Measurements from ENCODE around the gene NOS3. TPM values are rescaled to one million over a fixed set of nuclear protein-coding genes. Genes with fewer than 3 reads are reported as not detected.

The NOS3 gene
- total RNA-seq, 1 experiment from 2014 or later: 0.71 TPM

GRCh38 chr7:150976529-150977381, 14.1 kb upstream of the NOS3 start:
- H3K27ac Mint-ChIP-seq (ENCODE audit: unreplicated experiment): no peak overlapping the region
- peaks cover 8% of the 10 kb centered on the region for H3K4me1 Mint-ChIP-seq (ENCODE audit: low read depth, unreplicated experiment)
- no peak for DNase-seq
- no TSS peak for BruUV-seq (replicated peaks)
- peaks cover 10% of the 10 kb centered on the region for H3K36me3 Mint-ChIP-seq (ENCODE audit: insufficient read depth, unreplicated experiment)
- TF ChIP-seq, protein P1, sequence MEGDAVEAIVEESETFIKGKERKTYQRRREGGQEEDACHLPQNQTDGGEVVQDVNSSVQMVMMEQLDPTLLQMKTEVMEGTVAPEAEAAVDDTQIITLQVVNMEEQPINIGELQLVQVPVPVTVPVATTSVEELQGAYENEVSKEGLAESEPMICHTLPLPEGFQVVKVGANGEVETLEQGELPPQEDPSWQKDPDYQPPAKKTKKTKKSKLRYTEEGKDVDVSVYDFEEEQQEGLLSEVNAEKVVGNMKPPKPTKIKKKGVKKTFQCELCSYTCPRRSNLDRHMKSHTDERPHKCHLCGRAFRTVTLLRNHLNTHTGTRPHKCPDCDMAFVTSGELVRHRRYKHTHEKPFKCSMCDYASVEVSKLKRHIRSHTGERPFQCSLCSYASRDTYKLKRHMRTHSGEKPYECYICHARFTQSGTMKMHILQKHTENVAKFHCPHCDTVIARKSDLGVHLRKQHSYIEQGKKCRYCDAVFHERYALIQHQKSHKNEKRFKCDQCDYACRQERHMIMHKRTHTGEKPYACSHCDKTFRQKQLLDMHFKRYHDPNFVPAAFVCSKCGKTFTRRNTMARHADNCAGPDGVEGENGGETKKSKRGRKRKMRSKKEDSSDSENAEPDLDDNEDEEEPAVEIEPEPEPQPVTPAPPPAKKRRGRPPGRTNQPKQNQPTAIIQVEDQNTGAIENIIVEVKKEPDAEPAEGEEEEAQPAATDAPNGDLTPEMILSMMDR (IDR thresholded peaks at IDR 0.05; ENCODE audit: unreplicated experiment): no peak
- peak overlapping the region; percentile 61 for H3K4me3 Mint-ChIP-seq (ENCODE audit: low read depth, unreplicated experiment)
- H3K9me3 Mint-ChIP-seq (ENCODE audit: low read depth, unreplicated experiment): no peaks in the 10 kb centered on the region
- peaks cover 76% of the 10 kb centered on the region for H3K27me3 Mint-ChIP-seq (ENCODE audit: unreplicated experiment)
- CTCF ChIA-PET: interaction anchor here (0.6 kb wide), 1 partner anchor 10 kb away, joined by 4 read pairs; no protein-coding TSS in a partner anchor
- intact Hi-C loops (cut with micrococcal nuclease; ENCODE audit: unreplicated experiment): no loop called here

DNA sequence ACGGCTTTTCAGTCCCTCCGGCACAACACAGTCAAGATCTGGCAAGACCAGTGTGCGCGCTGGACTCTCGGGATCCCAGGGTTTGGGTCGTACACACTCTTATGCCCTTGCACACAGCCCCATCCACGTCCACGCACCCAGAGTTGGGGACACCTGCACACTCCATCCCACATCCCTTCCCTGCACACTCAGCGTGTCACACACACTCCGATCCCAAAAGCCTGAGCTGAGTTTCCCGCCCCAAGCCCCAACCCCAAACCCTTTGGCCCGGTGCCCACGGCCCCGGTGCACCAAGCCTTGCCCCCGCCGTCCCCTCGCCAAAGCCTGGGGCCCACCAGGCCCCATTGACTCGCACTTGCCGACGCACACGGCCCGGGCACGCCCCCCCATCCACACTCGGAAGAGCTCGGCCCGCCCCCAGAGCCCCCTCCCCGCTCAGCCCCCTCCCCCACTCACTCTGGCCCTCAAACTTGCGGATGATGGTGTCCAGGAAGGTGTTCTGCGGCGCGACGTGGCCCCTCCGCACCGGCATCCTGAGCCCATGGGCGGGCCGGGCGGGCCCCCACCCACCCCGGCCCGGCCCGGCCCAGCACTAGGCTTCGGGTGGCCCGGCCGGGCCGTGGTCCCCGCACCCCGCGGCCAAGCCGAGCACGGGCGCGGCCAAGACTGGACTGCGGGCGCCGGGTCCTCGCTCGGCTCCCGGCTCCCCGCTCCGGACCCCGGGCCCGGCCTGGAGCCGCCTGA, 13.3 kb upstream of the NOS3 start:
- no TSS peak for BruUV-seq (replicated peaks)
- DNase-seq: no peak
- no peak overlapping the region for H3K27ac Mint-ChIP-seq (ENCODE audit: unreplicated experiment)
- peaks cover 10% of the 10 kb centered on the region for H3K36me3 Mint-ChIP-seq (ENCODE audit: insufficient read depth, unreplicated experiment)
- H3K4me1 Mint-ChIP-seq (ENCODE audit: low read depth, unreplicated experiment): peaks cover 8% of the 10 kb centered on the region
- peaks cover 76% of the 10 kb centered on the region for H3K27me3 Mint-ChIP-seq (ENCODE audit: unreplicated experiment)
- peak overlapping the region; percentile 61 for H3K4me3 Mint-ChIP-seq (ENCODE audit: low read depth, unreplicated experiment)
- intact Hi-C loops (cut with micrococcal nuclease; ENCODE audit: unreplicated experiment): no loop called here
- H3K9me3 Mint-ChIP-seq (ENCODE audit: low read depth, unreplicated experiment): no peaks in the 10 kb centered on the region
- TF ChIP-seq, protein P1 (IDR thresholded peaks at IDR 0.05; ENCODE audit: unreplicated experiment): no peak
- CTCF ChIA-PET: no interaction called here

- no TSS peak for BruUV-seq (replicated peaks)
- Mint-ChIP-seq H3K27ac (ENCODE audit: unreplicated experiment) (peak within 1 kb of the TSS; percentile 18), H3K9me3 (ENCODE audit: low read depth, unreplicated experiment) (no peaks in the 10 kb centered on the region), H3K27me3 (ENCODE audit: unreplicated experiment) (peaks cover 76% of the 10 kb centered on the region), H3K36me3 (ENCODE audit: insufficient read depth, unreplicated experiment) (peaks cover 10% of the 10 kb centered on the region), H3K4me3 (ENCODE audit: low read depth, unreplicated experiment) (peak within 1 kb of the TSS; percentile 61), H3K4me1 (ENCODE audit: low read depth, unreplicated experiment) (peaks cover 8% of the 10 kb centered on the region)
- DNase-seq: no peak
- TF ChIP-seq, protein P1 (IDR thresholded peaks at IDR 0.05; ENCODE audit: unreplicated experiment): no peak
- CTCF ChIA-PET: interaction anchor here (0.6 kb wide), 2 partner anchors 107 to 547 kb away, joined by 3 read pairs; no protein-coding TSS in a partner anchor
- intact Hi-C loops (cut with micrococcal nuclease; ENCODE audit: unreplicated experiment): no loop called here
These were observed 12.6 kb upstream of the NOS3 start, which contains the start of gene KCNH2 for GRCh38 chr7:150978126-150978789. Gene KCNH2 (minus strand): TSS chr7:150978321. CDS start chr7:150977913, 408 bp downstream.

GRCh38 chr7:150979713-150980390, 11.0 kb upstream of the NOS3 start:
- Mint-ChIP-seq H3K27ac (ENCODE audit: unreplicated experiment) (no peak overlapping the region), H3K4me3 (ENCODE audit: low read depth, unreplicated experiment) (no peak overlapping the region), H3K27me3 (ENCODE audit: unreplicated experiment) (peaks cover 79% of the 10 kb centered on the region), H3K9me3 (ENCODE audit: low read depth, unreplicated experiment) (no peaks in the 10 kb centered on the region), H3K4me1 (ENCODE audit: low read depth, unreplicated experiment) (peaks cover 8% of the 10 kb centered on the region), H3K36me3 (ENCODE audit: insufficient read depth, unreplicated experiment) (peaks cover 6% of the 10 kb centered on the region)
- TF ChIP-seq, protein P1 (IDR thresholded peaks at IDR 0.05; ENCODE audit: unreplicated experiment): no peak
- no peak for DNase-seq
- CTCF ChIA-PET: interaction anchor here (1.0 kb wide), 1 partner anchor 17 kb away, joined by 4 read pairs; no protein-coding TSS in a partner anchor
- intact Hi-C loops (cut with micrococcal nuclease; ENCODE audit: unreplicated experiment): loop anchor here (10.0 kb wide), 1 partner anchor 195 kb away; no protein-coding TSS in a partner anchor
- BruUV-seq (replicated peaks): no TSS peak

Measured in Calu3 (cell line).